ENCODE measurements around the gene EXOSC7. TPM values are rescaled to one million over a fixed set of nuclear protein-coding genes. Genes with fewer than 3 reads are reported as not detected.

Gene EXOSC7
- total and polyA plus RNA-seq, 10 of the 15 experiments (the other 5 are each of a cell fraction or from before 2014, with no cell fraction given): 58.0 to 193 (median 82.9) TPM

DNA sequence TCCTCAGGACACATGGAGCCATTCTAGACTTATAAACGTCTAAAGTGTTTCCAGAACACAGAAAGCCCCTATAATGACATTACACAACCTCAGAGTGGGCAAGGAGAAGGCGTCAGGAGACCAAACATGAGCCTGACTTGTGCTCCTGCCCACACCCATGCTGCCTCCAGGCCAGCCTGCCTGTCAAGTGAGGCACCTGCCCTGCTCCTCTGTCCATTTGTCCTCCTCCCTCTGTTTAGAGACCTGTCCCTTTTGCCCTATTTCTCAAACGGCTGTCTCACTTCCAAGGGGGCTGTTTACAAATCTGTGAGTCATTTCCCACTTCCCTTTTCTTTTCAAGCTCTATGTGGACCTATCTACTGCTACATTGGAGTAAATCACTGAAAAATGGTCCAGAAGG lies 21.1 kb upstream of the EXOSC7 start (continued):
- no peak for TF ChIP-seq ZBTB11 (CRISPR knock-in tag; IDR thresholded peaks at IDR 0.05)
- TF ChIP-seq NR2C2 (IDR thresholded peaks at IDR 0.05; ENCODE audit: borderline replicate concordance, control insufficient read depth, insufficient read length, low read depth): no peak
- TF ChIP-seq CREM (IDR thresholded peaks at IDR 0.05; ENCODE audit: low read depth): no peak
- no peak; a peak in 1 of 4 replicates for TF ChIP-seq ETV6 (conservative IDR thresholded peaks at IDR 0.05 in 1 of 2, IDR thresholded peaks at IDR 0.05 in 1 of 2; ENCODE audit: borderline replicate concordance in 1 of 2, low read depth in 1 of 2)
- no peak for TF ChIP-seq TCF3 (IDR thresholded peaks at IDR 0.05; ENCODE audit: borderline replicate concordance, insufficient read depth, low read depth, low read length)
- no peak for TF ChIP-seq BMI1 (IDR thresholded peaks at IDR 0.05; ENCODE audit: borderline replicate concordance)
- TF ChIP-seq HCFC1 (IDR thresholded peaks at IDR 0.05; ENCODE audit: low read length): no peak
- TF ChIP-seq JUND (IDR thresholded peaks at IDR 0.05; ENCODE audit: low read depth, low read length): no peak
- TF ChIP-seq PAX8 (IDR thresholded peaks at IDR 0.05): no peak
- no peak for TF ChIP-seq IRF5 (IDR thresholded peaks at IDR 0.05; ENCODE audit: borderline replicate concordance)
- TF ChIP-seq TCF12 (IDR thresholded peaks at IDR 0.05; ENCODE audit: low read depth, low read length): no peak
- TF ChIP-seq, protein P1, sequence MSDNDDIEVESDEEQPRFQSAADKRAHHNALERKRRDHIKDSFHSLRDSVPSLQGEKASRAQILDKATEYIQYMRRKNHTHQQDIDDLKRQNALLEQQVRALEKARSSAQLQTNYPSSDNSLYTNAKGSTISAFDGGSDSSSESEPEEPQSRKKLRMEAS (IDR thresholded peaks at IDR 0.05; ENCODE audit: low read depth, low read length): no peak
- peak; percentile 97 for TF ChIP-seq SPI1 (IDR thresholded peaks at IDR 0.05; ENCODE audit: borderline replicate concordance, insufficient read depth, low read depth, low read length)
- peak; percentile 65; the same call in 1 of the 2 replicates for TF ChIP-seq EED (IDR thresholded peaks at IDR 0.05; ENCODE audit: low read depth)
- TF ChIP-seq FOXK2 (IDR thresholded peaks at IDR 0.05): no peak
- no peak for TF ChIP-seq E4F1 (IDR thresholded peaks at IDR 0.05; ENCODE audit: borderline replicate concordance, partially characterized antibody)
- no peak for TF ChIP-seq EZH2 (IDR thresholded peaks at IDR 0.05; ENCODE audit: borderline replicate concordance, control insufficient read depth, low read depth, low read length)
- TF ChIP-seq, protein P2, sequence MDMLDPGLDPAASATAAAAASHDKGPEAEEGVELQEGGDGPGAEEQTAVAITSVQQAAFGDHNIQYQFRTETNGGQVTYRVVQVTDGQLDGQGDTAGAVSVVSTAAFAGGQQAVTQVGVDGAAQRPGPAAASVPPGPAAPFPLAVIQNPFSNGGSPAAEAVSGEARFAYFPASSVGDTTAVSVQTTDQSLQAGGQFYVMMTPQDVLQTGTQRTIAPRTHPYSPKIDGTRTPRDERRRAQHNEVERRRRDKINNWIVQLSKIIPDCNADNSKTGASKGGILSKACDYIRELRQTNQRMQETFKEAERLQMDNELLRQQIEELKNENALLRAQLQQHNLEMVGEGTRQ (IDR thresholded peaks at IDR 0.05; ENCODE audit: borderline replicate concordance, low read depth, low read length): no peak
- no peak for TF ChIP-seq MTA3 (IDR thresholded peaks at IDR 0.05; ENCODE audit: borderline replicate concordance, low read length)
- TF ChIP-seq EGR1 (IDR thresholded peaks at IDR 0.05; ENCODE audit: borderline replicate concordance in 1 of 2, low read depth in 2 of 2, low read length in 2 of 2): no peak
- TF ChIP-seq, protein P3, sequence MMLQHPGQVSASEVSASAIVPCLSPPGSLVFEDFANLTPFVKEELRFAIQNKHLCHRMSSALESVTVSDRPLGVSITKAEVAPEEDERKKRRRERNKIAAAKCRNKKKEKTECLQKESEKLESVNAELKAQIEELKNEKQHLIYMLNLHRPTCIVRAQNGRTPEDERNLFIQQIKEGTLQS (IDR thresholded peaks at IDR 0.05; ENCODE audit: borderline replicate concordance, extremely low read depth, low read depth, low read length): no peak

Measured in GM12878 (cell line).